ENCODE results near the gene UBE2D2. TPM values are rescaled to one million over a fixed set of nuclear protein-coding genes. Genes with fewer than 3 reads are reported as not detected.

The UBE2D2 gene
- total and polyA plus RNA-seq, 2 experiments from 2014 or later: 120 to 172 TPM

DNA sequence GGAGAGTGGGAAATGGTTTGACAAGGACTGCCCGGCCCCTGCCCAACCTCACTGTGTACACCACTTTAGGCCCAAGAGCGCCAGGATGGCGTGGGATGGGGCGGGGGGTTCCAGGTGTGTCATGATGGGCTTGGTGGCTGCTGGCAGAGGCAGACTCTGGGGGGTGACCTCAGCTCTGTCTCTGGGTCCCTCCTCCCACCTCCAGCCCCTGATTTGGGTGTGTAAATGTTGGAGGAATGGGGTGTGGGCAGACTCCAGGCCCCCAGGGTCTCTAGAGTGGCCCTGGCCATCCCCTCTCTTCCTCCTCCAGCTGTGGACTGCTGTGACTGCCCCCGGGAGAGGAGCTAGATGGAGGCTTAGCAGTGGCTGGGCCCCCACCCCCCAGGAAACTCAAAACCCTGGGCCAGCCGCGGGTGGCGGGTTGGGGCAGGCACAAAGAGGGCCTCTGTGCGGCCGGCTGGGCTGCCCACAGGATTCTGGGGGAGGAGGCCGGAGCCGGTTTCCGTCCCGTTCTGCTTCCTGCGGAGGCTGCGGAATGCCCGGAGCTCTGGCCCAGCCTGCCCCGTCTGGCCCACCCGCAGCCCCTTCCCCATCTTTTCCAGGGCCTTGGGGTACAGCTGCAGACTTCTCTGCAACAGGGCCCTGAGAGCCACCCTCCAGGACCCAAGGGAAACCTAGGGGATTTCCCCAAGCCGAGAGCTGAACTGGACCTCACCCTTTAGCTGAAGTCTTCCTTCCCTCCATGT, 110.1 kb downstream of the UBE2D2 start:
- Mint-ChIP-seq H3K9me3 (no peaks in the 10 kb centered on the region; the same call in 2 of the 3 replicates), H3K4me1 (peaks cover 71% of the 10 kb centered on the region), H3K27ac (peak overlapping the region; percentile 58; the same call in 1 of the 2 replicates), H3K27me3 (ENCODE audit: insufficient read depth, low read depth, poor library complexity) (peaks cover 22% of the 10 kb centered on the region), H3K36me3 (ENCODE audit: low read depth) (peaks cover 4% of the 10 kb centered on the region; the same call in 2 of the 3 replicates), H3K4me3 (no peak overlapping the region)
- DNase-seq (ENCODE audit: low spot score) (no peak), ATAC-seq (peak; percentile 7)
- peaks cover 79% of the 10 kb centered on the region for H4K20me1 ChIP-seq (replicated peaks; ENCODE audit: insufficient read depth)
- H3K27me3 ChIP-seq (ENCODE audit: insufficient read depth): no peaks in the 10 kb centered on the region
- peak overlapping the region; percentile 26; the same call in 1 of the 2 replicates for H3K4me2 ChIP-seq
- H3K27ac ChIP-seq (ENCODE audit: low read depth): peak overlapping the region; percentile 50; the same call in 1 of the 2 replicates
- no peaks in the 10 kb centered on the region for H3K9me2 ChIP-seq (ENCODE audit: insufficient read depth)
- no peaks in the 10 kb centered on the region for H3K36me3 ChIP-seq (ENCODE audit: insufficient read depth)
- peaks cover 93% of the 10 kb centered on the region for H3K79me2 ChIP-seq (replicated peaks; ENCODE audit: insufficient read depth)
- H2AFZ ChIP-seq: no peak overlapping the region
- TF ChIP-seq EZH2 (IDR thresholded peaks at IDR 0.05; ENCODE audit: low read depth, unreplicated experiment) (no peak), ZNF114 (CRISPR knock-in tag; IDR thresholded peaks at IDR 0.05) (no peak), NANOG (IDR thresholded peaks at IDR 0.05; ENCODE audit: borderline replicate concordance) (no peak), EZH2phosphoT487 (IDR thresholded peaks at IDR 0.05; ENCODE audit: unreplicated experiment) (no peak), CREB1 (CRISPR knock-in tag; IDR thresholded peaks at IDR 0.05; ENCODE audit: low read depth) (no peak), JUNB (IDR thresholded peaks at IDR 0.05; ENCODE audit: unreplicated experiment) (no peak)
- TF ChIP-seq, protein P1, sequence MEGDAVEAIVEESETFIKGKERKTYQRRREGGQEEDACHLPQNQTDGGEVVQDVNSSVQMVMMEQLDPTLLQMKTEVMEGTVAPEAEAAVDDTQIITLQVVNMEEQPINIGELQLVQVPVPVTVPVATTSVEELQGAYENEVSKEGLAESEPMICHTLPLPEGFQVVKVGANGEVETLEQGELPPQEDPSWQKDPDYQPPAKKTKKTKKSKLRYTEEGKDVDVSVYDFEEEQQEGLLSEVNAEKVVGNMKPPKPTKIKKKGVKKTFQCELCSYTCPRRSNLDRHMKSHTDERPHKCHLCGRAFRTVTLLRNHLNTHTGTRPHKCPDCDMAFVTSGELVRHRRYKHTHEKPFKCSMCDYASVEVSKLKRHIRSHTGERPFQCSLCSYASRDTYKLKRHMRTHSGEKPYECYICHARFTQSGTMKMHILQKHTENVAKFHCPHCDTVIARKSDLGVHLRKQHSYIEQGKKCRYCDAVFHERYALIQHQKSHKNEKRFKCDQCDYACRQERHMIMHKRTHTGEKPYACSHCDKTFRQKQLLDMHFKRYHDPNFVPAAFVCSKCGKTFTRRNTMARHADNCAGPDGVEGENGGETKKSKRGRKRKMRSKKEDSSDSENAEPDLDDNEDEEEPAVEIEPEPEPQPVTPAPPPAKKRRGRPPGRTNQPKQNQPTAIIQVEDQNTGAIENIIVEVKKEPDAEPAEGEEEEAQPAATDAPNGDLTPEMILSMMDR (conservative IDR thresholded peaks at IDR 0.05; ENCODE audit: low read depth in 2 of 2): no peak
- TF ChIP-seq, protein P2, sequence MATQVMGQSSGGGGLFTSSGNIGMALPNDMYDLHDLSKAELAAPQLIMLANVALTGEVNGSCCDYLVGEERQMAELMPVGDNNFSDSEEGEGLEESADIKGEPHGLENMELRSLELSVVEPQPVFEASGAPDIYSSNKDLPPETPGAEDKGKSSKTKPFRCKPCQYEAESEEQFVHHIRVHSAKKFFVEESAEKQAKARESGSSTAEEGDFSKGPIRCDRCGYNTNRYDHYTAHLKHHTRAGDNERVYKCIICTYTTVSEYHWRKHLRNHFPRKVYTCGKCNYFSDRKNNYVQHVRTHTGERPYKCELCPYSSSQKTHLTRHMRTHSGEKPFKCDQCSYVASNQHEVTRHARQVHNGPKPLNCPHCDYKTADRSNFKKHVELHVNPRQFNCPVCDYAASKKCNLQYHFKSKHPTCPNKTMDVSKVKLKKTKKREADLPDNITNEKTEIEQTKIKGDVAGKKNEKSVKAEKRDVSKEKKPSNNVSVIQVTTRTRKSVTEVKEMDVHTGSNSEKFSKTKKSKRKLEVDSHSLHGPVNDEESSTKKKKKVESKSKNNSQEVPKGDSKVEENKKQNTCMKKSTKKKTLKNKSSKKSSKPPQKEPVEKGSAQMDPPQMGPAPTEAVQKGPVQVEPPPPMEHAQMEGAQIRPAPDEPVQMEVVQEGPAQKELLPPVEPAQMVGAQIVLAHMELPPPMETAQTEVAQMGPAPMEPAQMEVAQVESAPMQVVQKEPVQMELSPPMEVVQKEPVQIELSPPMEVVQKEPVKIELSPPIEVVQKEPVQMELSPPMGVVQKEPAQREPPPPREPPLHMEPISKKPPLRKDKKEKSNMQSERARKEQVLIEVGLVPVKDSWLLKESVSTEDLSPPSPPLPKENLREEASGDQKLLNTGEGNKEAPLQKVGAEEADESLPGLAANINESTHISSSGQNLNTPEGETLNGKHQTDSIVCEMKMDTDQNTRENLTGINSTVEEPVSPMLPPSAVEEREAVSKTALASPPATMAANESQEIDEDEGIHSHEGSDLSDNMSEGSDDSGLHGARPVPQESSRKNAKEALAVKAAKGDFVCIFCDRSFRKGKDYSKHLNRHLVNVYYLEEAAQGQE (IDR thresholded peaks at IDR 0.05; ENCODE audit: unreplicated experiment): no peak
- TF ChIP-seq, protein P3, sequence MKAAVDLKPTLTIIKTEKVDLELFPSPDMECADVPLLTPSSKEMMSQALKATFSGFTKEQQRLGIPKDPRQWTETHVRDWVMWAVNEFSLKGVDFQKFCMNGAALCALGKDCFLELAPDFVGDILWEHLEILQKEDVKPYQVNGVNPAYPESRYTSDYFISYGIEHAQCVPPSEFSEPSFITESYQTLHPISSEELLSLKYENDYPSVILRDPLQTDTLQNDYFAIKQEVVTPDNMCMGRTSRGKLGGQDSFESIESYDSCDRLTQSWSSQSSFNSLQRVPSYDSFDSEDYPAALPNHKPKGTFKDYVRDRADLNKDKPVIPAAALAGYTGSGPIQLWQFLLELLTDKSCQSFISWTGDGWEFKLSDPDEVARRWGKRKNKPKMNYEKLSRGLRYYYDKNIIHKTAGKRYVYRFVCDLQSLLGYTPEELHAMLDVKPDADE (IDR thresholded peaks at IDR 0.05): no peak
- TF ChIP-seq, protein P4, sequence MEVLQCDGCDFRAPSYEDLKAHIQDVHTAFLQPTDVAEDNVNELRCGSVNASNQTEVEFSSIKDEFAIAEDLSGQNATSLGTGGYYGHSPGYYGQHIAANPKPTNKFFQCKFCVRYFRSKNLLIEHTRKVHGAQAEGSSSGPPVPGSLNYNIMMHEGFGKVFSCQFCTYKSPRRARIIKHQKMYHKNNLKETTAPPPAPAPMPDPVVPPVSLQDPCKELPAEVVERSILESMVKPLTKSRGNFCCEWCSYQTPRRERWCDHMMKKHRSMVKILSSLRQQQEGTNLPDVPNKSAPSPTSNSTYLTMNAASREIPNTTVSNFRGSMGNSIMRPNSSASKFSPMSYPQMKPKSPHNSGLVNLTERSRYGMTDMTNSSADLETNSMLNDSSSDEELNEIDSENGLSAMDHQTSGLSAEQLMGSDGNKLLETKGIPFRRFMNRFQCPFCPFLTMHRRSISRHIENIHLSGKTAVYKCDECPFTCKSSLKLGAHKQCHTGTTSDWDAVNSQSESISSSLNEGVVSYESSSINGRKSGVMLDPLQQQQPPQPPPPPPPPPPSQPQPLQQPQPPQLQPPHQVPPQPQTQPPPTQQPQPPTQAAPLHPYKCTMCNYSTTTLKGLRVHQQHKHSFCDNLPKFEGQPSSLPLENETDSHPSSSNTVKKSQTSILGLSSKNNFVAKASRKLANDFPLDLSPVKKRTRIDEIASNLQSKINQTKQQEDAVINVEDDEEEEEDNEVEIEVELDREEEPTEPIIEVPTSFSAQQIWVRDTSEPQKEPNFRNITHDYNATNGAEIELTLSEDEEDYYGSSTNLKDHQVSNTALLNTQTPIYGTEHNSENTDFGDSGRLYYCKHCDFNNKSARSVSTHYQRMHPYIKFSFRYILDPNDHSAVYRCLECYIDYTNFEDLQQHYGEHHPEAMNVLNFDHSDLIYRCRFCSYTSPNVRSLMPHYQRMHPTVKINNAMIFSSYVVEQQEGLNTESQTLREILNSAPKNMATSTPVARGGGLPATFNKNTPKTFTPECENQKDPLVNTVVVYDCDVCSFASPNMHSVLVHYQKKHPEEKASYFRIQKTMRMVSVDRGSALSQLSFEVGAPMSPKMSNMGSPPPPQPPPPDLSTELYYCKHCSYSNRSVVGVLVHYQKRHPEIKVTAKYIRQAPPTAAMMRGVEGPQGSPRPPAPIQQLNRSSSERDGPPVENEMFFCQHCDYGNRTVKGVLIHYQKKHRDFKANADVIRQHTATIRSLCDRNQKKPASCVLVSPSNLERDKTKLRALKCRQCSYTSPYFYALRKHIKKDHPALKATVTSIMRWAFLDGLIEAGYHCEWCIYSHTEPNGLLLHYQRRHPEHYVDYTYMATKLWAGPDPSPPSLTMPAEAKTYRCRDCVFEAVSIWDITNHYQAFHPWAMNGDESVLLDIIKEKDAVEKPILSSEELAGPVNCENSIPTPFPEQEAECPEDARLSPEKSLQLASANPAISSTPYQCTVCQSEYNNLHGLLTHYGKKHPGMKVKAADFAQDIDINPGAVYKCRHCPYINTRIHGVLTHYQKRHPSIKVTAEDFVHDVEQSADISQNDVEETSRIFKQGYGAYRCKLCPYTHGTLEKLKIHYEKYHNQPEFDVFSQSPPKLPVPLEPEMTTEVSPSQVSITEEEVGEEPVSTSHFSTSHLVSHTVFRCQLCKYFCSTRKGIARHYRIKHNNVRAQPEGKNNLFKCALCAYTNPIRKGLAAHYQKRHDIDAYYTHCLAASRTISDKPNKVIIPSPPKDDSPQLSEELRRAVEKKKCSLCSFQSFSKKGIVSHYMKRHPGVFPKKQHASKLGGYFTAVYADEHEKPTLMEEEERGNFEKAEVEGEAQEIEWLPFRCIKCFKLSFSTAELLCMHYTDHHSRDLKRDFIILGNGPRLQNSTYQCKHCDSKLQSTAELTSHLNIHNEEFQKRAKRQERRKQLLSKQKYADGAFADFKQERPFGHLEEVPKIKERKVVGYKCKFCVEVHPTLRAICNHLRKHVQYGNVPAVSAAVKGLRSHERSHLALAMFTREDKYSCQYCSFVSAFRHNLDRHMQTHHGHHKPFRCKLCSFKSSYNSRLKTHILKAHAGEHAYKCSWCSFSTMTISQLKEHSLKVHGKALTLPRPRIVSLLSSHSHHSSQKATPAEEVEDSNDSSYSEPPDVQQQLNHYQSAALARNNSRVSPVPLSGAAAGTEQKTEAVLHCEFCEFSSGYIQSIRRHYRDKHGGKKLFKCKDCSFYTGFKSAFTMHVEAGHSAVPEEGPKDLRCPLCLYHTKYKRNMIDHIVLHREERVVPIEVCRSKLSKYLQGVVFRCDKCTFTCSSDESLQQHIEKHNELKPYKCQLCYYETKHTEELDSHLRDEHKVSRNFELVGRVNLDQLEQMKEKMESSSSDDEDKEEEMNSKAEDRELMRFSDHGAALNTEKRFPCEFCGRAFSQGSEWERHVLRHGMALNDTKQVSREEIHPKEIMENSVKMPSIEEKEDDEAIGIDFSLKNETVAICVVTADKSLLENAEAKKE (CRISPR knock-in tag; IDR thresholded peaks at IDR 0.05): no peak
- H3K4me1 ChIP-seq (ENCODE audit: insufficient read depth): peaks cover 43% of the 10 kb centered on the region
- peaks cover 18% of the 10 kb centered on the region for H3F3A ChIP-seq (replicated peaks; ENCODE audit: low read depth)
- H3K4me3 ChIP-seq: no peak overlapping the region
